Effector memory CD8-positive, alpha-beta T cell (primary cell): ENCODE measurements around the gene FIBIN.
"Not testable (repeated sequence)": the region's sequence is repeated elsewhere in the genome, so short reads cannot be mapped to it uniquely, and the experiment has no call there.

ENCODE experiments used
- ATAC-seq: fragments of 150-1000 bp; cut with Tn5 transposase; replicated peaks from 2 replicates; pipeline ENCODE4 v1.10.0; 2021; ENCODE audit warnings: mild to moderate bottlenecking, moderate library complexity
- DNase-seq, 3 experiments: peaks; one replicate each; pipeline ENCODE4 v3.0.0; 2021
- H3K27ac Mint-ChIP-seq, 2 donors: one replicate each; pipeline ENCODE4 v1.8.0; 2022; ENCODE audit warnings: mild to moderate bottlenecking in 2 of 2, mixed read lengths in 2 of 2, moderate library complexity in 2 of 2
- H3K27me3 Mint-ChIP-seq, 2 donors: one replicate each; pipeline ENCODE4 v1.8.0; 2022; ENCODE audit warnings: mixed read lengths in 2 of 2
- H3K36me3 Mint-ChIP-seq: one replicate; pipeline ENCODE4 v1.8.0; 2022; ENCODE audit warnings: mild to moderate bottlenecking, moderate library complexity, mixed read lengths; ENCODE audit not compliant: insufficient read depth
- H3K4me1 Mint-ChIP-seq, 2 donors: one replicate each; pipeline ENCODE4 v1.8.0; 2022; ENCODE audit warnings: low read depth in 2 of 2, mixed read lengths in 2 of 2
- H3K4me3 Mint-ChIP-seq, 2 donors: one replicate each; pipeline ENCODE4 v1.8.0; 2022; ENCODE audit warnings: mild to moderate bottlenecking in 2 of 2, mixed read lengths in 2 of 2, moderate library complexity in 2 of 2
- H3K9me3 Mint-ChIP-seq, 2 donors: one replicate each; pipeline ENCODE4 v1.8.0; 2022; ENCODE audit warnings: mixed read lengths in 2 of 2

The FIBIN gene

DNA sequence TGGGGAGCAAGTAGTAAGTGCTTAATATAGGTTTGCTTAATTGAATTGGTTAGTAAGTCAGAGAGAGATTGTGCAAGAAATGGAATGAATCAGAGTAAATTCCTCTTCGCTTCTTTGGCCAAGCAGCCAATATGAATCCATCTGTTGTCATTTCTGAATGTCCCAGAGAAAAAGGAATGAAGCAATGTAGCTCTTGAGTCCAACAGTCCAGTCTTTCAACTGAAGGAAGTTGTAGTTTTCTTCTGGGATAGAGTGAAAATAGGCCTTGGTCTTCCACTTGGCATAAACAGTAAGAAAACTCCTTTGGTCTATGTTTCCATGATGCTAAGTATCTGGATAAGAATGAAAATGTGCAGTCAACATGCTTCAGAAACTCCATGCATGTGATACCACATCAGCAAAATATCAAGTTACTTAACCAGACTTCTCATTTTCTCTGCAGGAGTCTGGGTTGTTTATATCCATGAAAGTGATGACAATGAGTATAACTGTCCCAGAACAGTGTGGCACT, 1.8 kb upstream of the FIBIN start:
- Mint-ChIP-seq H3K36me3 (no peaks in the 10 kb centered on the region), H3K4me1 (no peaks in the 10 kb centered on the region), H3K9me3 (peaks cover 6 to 8% of the 10 kb centered on the region in 2 donors), H3K27ac (no peak overlapping the region), H3K27me3 (no peaks in the 10 kb centered on the region), H3K4me3 (no peak overlapping the region)
- DNase-seq (no peak), ATAC-seq (no peak)

- Mint-ChIP-seq H3K9me3 (peaks cover 2 to 6% of the 10 kb centered on the region in 2 donors), H3K4me1 (no peaks in the 10 kb centered on the region), H3K27me3 (no peaks in the 10 kb centered on the region), H3K4me3 (no peak overlapping the region), H3K27ac (no peak overlapping the region), H3K36me3 (no peaks in the 10 kb centered on the region)
- DNase-seq (no peak), ATAC-seq (no peak)
Observed at GRCh38 chr11:26994631-26995095, 751 bp downstream of the FIBIN start.

- no peaks in the 10 kb centered on the region for H3K4me1 Mint-ChIP-seq
- no peaks in the 10 kb centered on the region for H3K36me3 Mint-ChIP-seq
- DNase-seq (no peak), ATAC-seq (no peak)
- H3K27ac Mint-ChIP-seq, result no peak overlapping the region
- no peak overlapping the region for H3K4me3 Mint-ChIP-seq
- peaks cover 2 to 6% of the 10 kb centered on the region in 2 donors for H3K9me3 Mint-ChIP-seq
- H3K27me3 Mint-ChIP-seq, result no peaks in the 10 kb centered on the region
Observed at GRCh38 chr11:26995701-26996460, 2.0 kb downstream of the FIBIN start.

- H3K4me1 Mint-ChIP-seq, result no peaks in the 10 kb centered on the region
- H3K27me3 Mint-ChIP-seq, result no peaks in the 10 kb centered on the region
- no peak overlapping the region for H3K27ac Mint-ChIP-seq
- ATAC-seq, result no peak
- peaks cover 2 to 6% of the 10 kb centered on the region in 2 donors for H3K9me3 Mint-ChIP-seq
- no peak for DNase-seq
- H3K36me3 Mint-ChIP-seq, result no peaks in the 10 kb centered on the region
- H3K4me3 Mint-ChIP-seq, result no peak overlapping the region
Observed at GRCh38 chr11:26997378-26997777, 3.5 kb downstream of the FIBIN start.

DNA sequence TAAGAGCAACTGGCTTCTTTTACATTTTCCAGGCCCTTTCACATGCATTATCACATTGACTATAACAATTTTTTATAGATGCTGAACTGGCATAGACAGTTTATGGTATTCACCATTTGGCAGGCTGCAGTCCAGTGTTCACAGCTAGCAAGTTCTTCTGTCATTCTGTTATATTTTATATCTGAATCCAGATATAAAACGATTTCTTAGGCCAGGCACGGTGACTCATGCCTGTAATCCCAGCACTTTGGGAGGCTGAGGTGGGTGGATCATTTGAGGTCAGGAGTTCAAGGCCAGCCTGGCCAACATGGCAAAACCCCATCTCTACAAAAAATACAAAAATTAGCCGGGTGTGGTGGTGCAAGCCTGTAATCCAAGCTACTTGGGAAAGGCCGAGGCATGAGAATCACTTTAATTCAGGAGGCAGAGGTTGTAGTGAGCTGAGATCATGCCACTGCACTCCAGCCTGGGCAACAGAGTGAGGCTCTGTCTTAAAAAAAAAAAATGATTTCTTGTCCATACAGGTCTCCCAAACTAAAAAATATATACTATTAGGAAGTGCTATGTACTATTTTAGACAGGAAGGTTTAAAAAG, 7.3 kb downstream of the FIBIN start:
- ATAC-seq, H3K4me3 Mint-ChIP-seq, H3K9me3 Mint-ChIP-seq, DNase-seq, H3K27ac Mint-ChIP-seq, H3K27me3 Mint-ChIP-seq, H3K4me1 Mint-ChIP-seq, H3K36me3 Mint-ChIP-seq: not testable (repeated sequence)

DNA sequence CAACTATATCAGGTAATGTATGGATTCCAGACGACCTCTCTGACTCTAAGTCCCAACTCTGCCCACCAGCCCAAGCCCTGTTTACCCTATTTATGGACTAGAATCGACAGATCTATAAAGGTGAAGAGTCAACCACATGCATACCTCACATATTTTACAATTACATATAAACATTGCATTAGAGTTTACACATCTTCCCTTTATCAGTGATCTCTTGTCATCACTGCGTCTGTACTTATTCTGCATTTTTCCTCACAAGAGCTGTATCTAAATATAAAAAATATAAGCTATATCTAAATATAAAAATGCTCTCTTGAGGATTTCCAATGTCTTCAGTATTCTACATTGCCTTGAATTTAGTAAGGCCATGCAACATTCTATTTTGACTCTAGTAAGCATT, 8.5 kb downstream of the FIBIN start:
- Mint-ChIP-seq H3K4me1 (no peaks in the 10 kb centered on the region), H3K27ac (no peak overlapping the region), H3K4me3 (no peak overlapping the region), H3K9me3 (peaks cover 0 to 6% of the 10 kb centered on the region in 2 donors), H3K36me3 (no peaks in the 10 kb centered on the region), H3K27me3 (no peaks in the 10 kb centered on the region)
- no peak for ATAC-seq
- DNase-seq, result no peak

DNA sequence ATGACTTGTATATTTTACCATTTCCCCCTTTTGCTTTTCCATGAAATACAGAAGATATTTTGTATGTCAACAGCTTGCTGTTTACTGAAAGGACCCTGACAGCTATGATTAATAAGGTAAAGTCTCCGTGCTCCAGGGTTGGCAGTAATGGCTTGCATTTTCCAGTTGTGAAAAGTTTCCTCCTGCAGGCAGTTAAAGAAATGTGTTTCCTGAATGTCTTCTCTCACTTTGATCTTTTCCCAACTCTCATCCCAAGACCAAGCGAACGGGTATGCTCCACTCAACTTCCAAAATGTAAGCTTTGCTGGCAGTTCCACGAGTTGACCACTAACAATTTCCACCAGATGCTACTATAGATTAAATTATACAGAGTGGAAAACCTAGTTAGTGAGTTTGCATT, 8.9 kb downstream of the FIBIN start:
- Mint-ChIP-seq H3K27me3 (no peaks in the 10 kb centered on the region), H3K36me3 (no peaks in the 10 kb centered on the region), H3K27ac (no peak overlapping the region), H3K4me1 (no peaks in the 10 kb centered on the region), H3K4me3 (no peak overlapping the region), H3K9me3 (peaks cover 0 to 6% of the 10 kb centered on the region in 2 donors)
- DNase-seq (no peak), ATAC-seq (no peak)

DNA sequence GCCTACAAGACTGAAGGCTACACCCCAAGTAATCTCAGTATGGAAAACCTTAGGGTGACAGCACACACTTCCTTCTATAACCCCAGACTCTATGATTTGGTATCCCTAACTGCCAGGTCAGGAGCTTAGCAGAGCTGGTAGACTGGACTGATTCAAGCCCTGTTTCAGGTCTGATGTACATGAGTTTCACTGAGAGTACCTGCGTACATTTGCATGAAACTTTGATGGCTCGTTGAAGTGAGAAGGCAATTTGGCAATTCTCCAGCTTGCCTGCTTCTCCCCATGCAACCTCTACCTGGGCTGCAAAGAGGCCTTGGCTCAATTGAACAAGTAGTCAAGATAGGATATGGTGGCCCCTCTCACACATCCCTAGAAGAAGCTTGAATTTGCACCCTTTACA, 10.2 kb downstream of the FIBIN start:
- peaks cover 0 to 6% of the 10 kb centered on the region in 2 donors for H3K9me3 Mint-ChIP-seq

GRCh38 chr11:27008811-27009535, 15.1 kb downstream of the FIBIN start:
- DNase-seq, result no peak
- no peak overlapping the region for H3K27ac Mint-ChIP-seq

More for the DNA sequence above, 10.2 kb downstream of the FIBIN start:
- Mint-ChIP-seq H3K27me3 (no peaks in the 10 kb centered on the region), H3K4me1 (no peaks in the 10 kb centered on the region), H3K27ac (no peak overlapping the region), H3K36me3 (no peaks in the 10 kb centered on the region), H3K4me3 (no peak overlapping the region)
- ATAC-seq, result no peak
- DNase-seq, result no peak

DNA sequence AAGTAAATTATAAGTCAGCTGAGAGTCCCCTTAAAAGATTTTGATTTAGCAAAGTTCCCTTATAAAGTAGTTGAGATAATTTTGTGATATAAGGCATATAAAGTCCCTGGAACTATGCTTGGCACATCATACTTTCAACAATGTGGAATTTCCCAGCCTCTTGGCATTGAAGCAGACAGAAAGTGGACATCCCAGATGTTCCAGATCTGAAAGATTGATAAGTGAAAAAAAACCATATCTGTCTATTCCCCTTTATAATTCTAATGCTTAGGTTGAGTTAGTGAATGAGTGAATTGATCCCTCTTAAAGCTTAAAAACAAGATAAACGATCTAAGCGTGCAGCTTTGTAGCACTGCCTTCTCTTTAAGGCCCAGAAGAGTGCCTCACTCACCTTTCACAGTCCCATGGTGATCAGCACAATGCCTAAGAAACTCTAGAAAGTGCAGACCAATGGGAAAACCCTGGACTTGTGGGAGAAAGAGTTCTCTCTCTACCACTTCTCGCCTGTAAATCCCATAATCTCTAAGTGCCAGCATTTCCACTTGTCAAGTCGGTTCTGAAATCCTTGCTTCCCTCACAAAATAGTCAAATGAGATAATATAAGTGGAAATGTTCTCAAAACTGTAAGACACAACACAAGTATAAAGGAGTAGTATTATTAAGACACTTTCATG, 17.8 kb downstream of the FIBIN start:
- ATAC-seq (no peak), DNase-seq (no peak)
- Mint-ChIP-seq H3K27me3 (no peaks in the 10 kb centered on the region), H3K4me1 (no peaks in the 10 kb centered on the region), H3K4me3 (no peak overlapping the region), H3K36me3 (no peaks in the 10 kb centered on the region), H3K27ac (no peak overlapping the region), H3K9me3 (peaks cover 8 to 11% of the 10 kb centered on the region in 2 donors)

More at GRCh38 chr11:27008811-27009535, 15.1 kb downstream of the FIBIN start:
- Mint-ChIP-seq H3K4me1 (no peaks in the 10 kb centered on the region), H3K4me3 (no peak overlapping the region), H3K27me3 (no peaks in the 10 kb centered on the region), H3K9me3 (peaks cover 6 to 11% of the 10 kb centered on the region in 2 donors), H3K36me3 (no peaks in the 10 kb centered on the region)
- no peak for ATAC-seq

GRCh38 chr11:27012234-27012921, 18.5 kb downstream of the FIBIN start:
- ATAC-seq, result no peak
- H3K27ac Mint-ChIP-seq, result no peak overlapping the region
- no peak for DNase-seq
- no peaks in the 10 kb centered on the region for H3K36me3 Mint-ChIP-seq
- H3K27me3 Mint-ChIP-seq, result no peaks in the 10 kb centered on the region
- no peak overlapping the region for H3K4me3 Mint-ChIP-seq
- H3K4me1 Mint-ChIP-seq, result no peaks in the 10 kb centered on the region
- H3K9me3 Mint-ChIP-seq, result peaks cover 4 to 17% of the 10 kb centered on the region in 2 donors

DNA sequence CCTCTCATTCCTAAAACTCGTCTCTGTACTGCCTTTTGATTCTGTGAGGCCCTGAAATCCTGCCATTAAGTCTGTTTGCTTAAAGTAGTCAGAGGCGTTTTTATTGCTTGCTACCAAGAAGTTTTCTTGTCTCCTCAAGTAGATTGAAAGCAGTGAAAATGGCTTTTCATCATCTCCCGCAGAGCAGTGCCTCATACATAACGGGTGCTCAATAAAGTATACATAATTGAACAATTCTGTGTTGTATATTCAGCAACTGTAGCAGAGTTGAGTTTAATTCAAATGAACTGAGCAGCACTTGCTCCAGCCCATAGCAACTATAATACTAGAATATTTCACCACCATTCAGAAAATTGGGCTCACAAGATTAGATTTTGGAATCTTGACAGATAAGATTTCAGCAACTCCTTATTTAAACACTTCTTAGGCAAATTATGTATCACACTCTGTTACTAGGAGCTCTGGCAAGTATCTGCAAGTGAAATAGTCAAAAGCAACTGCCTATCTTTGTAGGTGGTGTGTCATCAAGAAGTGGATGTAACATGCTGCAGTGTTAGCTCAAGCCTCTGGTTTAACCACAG, 20.0 kb downstream of the FIBIN start:
- Mint-ChIP-seq H3K4me3 (no peak overlapping the region), H3K27me3 (no peaks in the 10 kb centered on the region), H3K4me1 (no peaks in the 10 kb centered on the region), H3K9me3 (peaks cover 4 to 18% of the 10 kb centered on the region in 2 donors), H3K36me3 (no peaks in the 10 kb centered on the region), H3K27ac (no peak overlapping the region)
- DNase-seq, result no peak
- no peak for ATAC-seq
